ENCODE results near the gene DUS1L.

Gene DUS1L

GRCh38 chr17:82085931-82086764 is 20.5 kb upstream of the DUS1L start:
- TF ChIP-seq, protein P1, sequence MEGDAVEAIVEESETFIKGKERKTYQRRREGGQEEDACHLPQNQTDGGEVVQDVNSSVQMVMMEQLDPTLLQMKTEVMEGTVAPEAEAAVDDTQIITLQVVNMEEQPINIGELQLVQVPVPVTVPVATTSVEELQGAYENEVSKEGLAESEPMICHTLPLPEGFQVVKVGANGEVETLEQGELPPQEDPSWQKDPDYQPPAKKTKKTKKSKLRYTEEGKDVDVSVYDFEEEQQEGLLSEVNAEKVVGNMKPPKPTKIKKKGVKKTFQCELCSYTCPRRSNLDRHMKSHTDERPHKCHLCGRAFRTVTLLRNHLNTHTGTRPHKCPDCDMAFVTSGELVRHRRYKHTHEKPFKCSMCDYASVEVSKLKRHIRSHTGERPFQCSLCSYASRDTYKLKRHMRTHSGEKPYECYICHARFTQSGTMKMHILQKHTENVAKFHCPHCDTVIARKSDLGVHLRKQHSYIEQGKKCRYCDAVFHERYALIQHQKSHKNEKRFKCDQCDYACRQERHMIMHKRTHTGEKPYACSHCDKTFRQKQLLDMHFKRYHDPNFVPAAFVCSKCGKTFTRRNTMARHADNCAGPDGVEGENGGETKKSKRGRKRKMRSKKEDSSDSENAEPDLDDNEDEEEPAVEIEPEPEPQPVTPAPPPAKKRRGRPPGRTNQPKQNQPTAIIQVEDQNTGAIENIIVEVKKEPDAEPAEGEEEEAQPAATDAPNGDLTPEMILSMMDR (IDR thresholded peaks at IDR 0.05; ENCODE audit: borderline replicate concordance, insufficient read depth, low read depth, low read length), result no peak
- H3K4me3 ChIP-seq (ENCODE audit: low read depth, low read length), result no peak overlapping the region

- TF ChIP-seq, protein P1 (IDR thresholded peaks at IDR 0.05; ENCODE audit: borderline replicate concordance, insufficient read depth, low read depth, low read length), result no peak
- no peak overlapping the region for H3K4me3 ChIP-seq (ENCODE audit: low read depth, low read length)
Observed at GRCh38 chr17:82085031-82085861, 19.6 kb upstream of the DUS1L start.

DNA sequence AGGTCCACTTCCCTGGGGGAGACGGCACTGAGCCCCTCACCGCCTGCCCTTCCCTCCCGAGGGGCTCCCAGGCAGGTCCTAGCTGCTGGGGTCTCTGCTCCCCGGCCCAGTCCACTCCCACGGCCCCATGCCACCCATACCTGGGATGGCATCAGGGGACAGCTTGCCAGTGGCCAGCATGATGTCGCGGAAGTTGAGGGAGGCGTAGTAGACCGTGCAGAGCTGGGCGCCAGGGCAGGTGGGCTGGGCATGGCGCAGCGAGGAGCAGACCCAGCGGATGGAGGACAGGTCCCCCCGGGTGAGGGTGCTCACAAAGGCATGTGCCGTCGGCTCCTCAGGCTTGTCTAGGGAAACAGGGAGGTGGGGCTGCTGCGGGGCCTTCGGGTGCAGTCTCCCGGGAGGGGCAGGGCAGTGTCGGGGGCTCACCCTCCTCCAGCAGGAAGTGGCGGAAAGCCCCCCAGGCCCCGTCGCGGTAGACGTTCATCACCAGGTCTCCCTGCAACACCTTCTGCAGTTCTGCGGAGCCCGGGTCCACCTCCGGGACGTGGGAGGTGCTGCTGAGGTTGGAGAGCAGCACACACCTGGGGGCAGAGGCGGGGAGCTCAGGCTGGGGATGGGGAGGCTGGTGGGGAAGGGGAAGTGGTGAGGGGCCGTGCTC is 18.9 kb upstream of the DUS1L start:
- TF ChIP-seq, protein P1 (IDR thresholded peaks at IDR 0.05; ENCODE audit: borderline replicate concordance, insufficient read depth, low read depth, low read length), result no peak
- H3K4me3 ChIP-seq (ENCODE audit: low read depth, low read length), result no peak overlapping the region

- H3K4me3 ChIP-seq (ENCODE audit: low read depth, low read length), result no peak overlapping the region
- TF ChIP-seq, protein P1 (IDR thresholded peaks at IDR 0.05; ENCODE audit: borderline replicate concordance, insufficient read depth, low read depth, low read length), result no peak
Observed at GRCh38 chr17:82083533-82084359, 18.1 kb upstream of the DUS1L start.

DNA sequence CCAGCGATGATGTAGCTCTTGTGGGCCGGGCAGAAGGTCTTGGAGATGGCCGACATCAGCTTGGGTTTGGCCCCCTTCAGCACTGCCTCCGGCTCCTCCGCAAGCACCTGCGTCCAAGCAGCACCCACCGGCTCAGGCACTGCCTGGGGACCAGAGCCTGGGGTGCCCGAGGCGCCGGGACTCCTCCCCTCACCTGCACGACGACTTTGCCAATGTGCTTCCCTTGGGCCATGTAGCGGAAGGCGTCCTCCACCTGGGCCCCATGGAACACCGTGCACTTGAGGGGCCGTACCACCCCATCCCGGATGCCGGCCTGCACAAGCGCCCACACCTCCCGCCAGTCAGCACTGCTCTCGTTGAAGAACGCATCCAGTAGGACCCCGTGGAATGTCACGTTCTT is 17.4 kb upstream of the DUS1L start:
- TF ChIP-seq, protein P1 (IDR thresholded peaks at IDR 0.05; ENCODE audit: borderline replicate concordance, insufficient read depth, low read depth, low read length), result no peak
- no peak overlapping the region for H3K4me3 ChIP-seq (ENCODE audit: low read depth, low read length)

- TF ChIP-seq, protein P1 (IDR thresholded peaks at IDR 0.05; ENCODE audit: borderline replicate concordance, insufficient read depth, low read depth, low read length), result no peak
- H3K4me3 ChIP-seq (ENCODE audit: low read depth, low read length), result no peak overlapping the region
Observed at GRCh38 chr17:82082456-82082855, 16.9 kb upstream of the DUS1L start.

Measured in GM12875 (cell line).